ENCODE measurements around the gene CETP.

Gene CETP

GRCh38 chr16:56938664-56939513 is 22.9 kb upstream of the CETP start:
- H3K36me3 ChIP-seq (ENCODE audit: control insufficient read depth, insufficient read depth, low read length) = peaks cover 55% of the 10 kb centered on the region
- H3K27ac ChIP-seq (ENCODE audit: low read depth, low read length) = no peak overlapping the region
- no peak overlapping the region for H3K4me3 ChIP-seq (ENCODE audit: low read length)
- no peaks in the 10 kb centered on the region for H3K27me3 ChIP-seq (ENCODE audit: control insufficient read depth, insufficient read depth, low read length)
- peaks cover 11% of the 10 kb centered on the region for H3K4me1 ChIP-seq (ENCODE audit: control insufficient read depth, insufficient read depth, low read length)
- H3K9ac ChIP-seq (ENCODE audit: low read length) = no peak overlapping the region

- Histone ChIP-seq H3K36me3 (ENCODE audit: control insufficient read depth, insufficient read depth, low read length) (peaks cover 57% of the 10 kb centered on the region), H3K4me3 (ENCODE audit: low read length) (no peak overlapping the region), H3K9ac (ENCODE audit: low read length) (no peak overlapping the region), H3K4me1 (ENCODE audit: control insufficient read depth, insufficient read depth, low read length) (peaks cover 11% of the 10 kb centered on the region), H3K27me3 (ENCODE audit: control insufficient read depth, insufficient read depth, low read length) (no peaks in the 10 kb centered on the region), H3K27ac (ENCODE audit: low read depth, low read length) (no peak overlapping the region)
Measured at GRCh38 chr16:56939801-56940200, 21.9 kb upstream of the CETP start.

- no peak overlapping the region for H3K9ac ChIP-seq (ENCODE audit: low read length)
- no peak overlapping the region for H3K27ac ChIP-seq (ENCODE audit: low read depth, low read length)
- H3K4me1 ChIP-seq (ENCODE audit: control insufficient read depth, insufficient read depth, low read length) = peaks cover 5% of the 10 kb centered on the region
- no peaks in the 10 kb centered on the region for H3K27me3 ChIP-seq (ENCODE audit: control insufficient read depth, insufficient read depth, low read length)
- peak overlapping the region; percentile 9 for H3K4me3 ChIP-seq (ENCODE audit: low read length)
- peaks cover 62% of the 10 kb centered on the region for H3K36me3 ChIP-seq (ENCODE audit: control insufficient read depth, insufficient read depth, low read length)
Measured at GRCh38 chr16:56941092-56941491, 20.7 kb upstream of the CETP start.

GRCh38 chr16:56941856-56942331 is 19.9 kb upstream of the CETP start:
- Histone ChIP-seq H3K4me3 (ENCODE audit: low read length) (no peak overlapping the region), H3K27ac (ENCODE audit: low read depth, low read length) (no peak overlapping the region), H3K9ac (ENCODE audit: low read length) (no peak overlapping the region), H3K36me3 (ENCODE audit: control insufficient read depth, insufficient read depth, low read length) (peaks cover 59% of the 10 kb centered on the region), H3K4me1 (ENCODE audit: control insufficient read depth, insufficient read depth, low read length) (no peaks in the 10 kb centered on the region), H3K27me3 (ENCODE audit: control insufficient read depth, insufficient read depth, low read length) (no peaks in the 10 kb centered on the region)

- H3K36me3 ChIP-seq (ENCODE audit: control insufficient read depth, insufficient read depth, low read length) = peaks cover 49% of the 10 kb centered on the region
- no peak overlapping the region for H3K27ac ChIP-seq (ENCODE audit: low read depth, low read length)
- H3K4me3 ChIP-seq (ENCODE audit: low read length) = no peak overlapping the region
- no peaks in the 10 kb centered on the region for H3K27me3 ChIP-seq (ENCODE audit: control insufficient read depth, insufficient read depth, low read length)
- no peak overlapping the region for H3K9ac ChIP-seq (ENCODE audit: low read length)
- H3K4me1 ChIP-seq (ENCODE audit: control insufficient read depth, insufficient read depth, low read length) = no peaks in the 10 kb centered on the region
Measured at GRCh38 chr16:56943761-56944375, 17.9 kb upstream of the CETP start.

- no peak overlapping the region for H3K4me3 ChIP-seq (ENCODE audit: low read length)
- H3K27ac ChIP-seq (ENCODE audit: low read depth, low read length) = no peak overlapping the region
- H3K9ac ChIP-seq (ENCODE audit: low read length) = no peak overlapping the region
- H3K36me3 ChIP-seq (ENCODE audit: control insufficient read depth, insufficient read depth, low read length) = peaks cover 36% of the 10 kb centered on the region
- H3K4me1 ChIP-seq (ENCODE audit: control insufficient read depth, insufficient read depth, low read length) = no peaks in the 10 kb centered on the region
- no peaks in the 10 kb centered on the region for H3K27me3 ChIP-seq (ENCODE audit: control insufficient read depth, insufficient read depth, low read length)
Measured at GRCh38 chr16:56944954-56945839, 16.6 kb upstream of the CETP start.

- Histone ChIP-seq H3K27me3 (ENCODE audit: control insufficient read depth, insufficient read depth, low read length) (no peaks in the 10 kb centered on the region), H3K36me3 (ENCODE audit: control insufficient read depth, insufficient read depth, low read length) (peaks cover 29% of the 10 kb centered on the region), H3K4me3 (ENCODE audit: low read length) (no peak overlapping the region), H3K4me1 (ENCODE audit: control insufficient read depth, insufficient read depth, low read length) (no peaks in the 10 kb centered on the region), H3K9ac (ENCODE audit: low read length) (no peak overlapping the region), H3K27ac (ENCODE audit: low read depth, low read length) (no peak overlapping the region)
Measured at GRCh38 chr16:56945847-56946527, 15.8 kb upstream of the CETP start.

- no peak overlapping the region for H3K27ac ChIP-seq (ENCODE audit: low read depth, low read length)
Measured at GRCh38 chr16:56946767-56947603, 14.8 kb upstream of the CETP start.

GRCh38 chr16:56947604-56947995 is 14.2 kb upstream of the CETP start:
- Histone ChIP-seq H3K4me3 (ENCODE audit: low read length) (no peak overlapping the region), H3K27me3 (ENCODE audit: control insufficient read depth, insufficient read depth, low read length) (no peaks in the 10 kb centered on the region), H3K9ac (ENCODE audit: low read length) (no peak overlapping the region), H3K4me1 (ENCODE audit: control insufficient read depth, insufficient read depth, low read length) (no peaks in the 10 kb centered on the region), H3K36me3 (ENCODE audit: control insufficient read depth, insufficient read depth, low read length) (peaks cover 17% of the 10 kb centered on the region), H3K27ac (ENCODE audit: low read depth, low read length) (no peak overlapping the region)

More at GRCh38 chr16:56946767-56947603, 14.8 kb upstream of the CETP start:
- Histone ChIP-seq H3K27me3 (ENCODE audit: control insufficient read depth, insufficient read depth, low read length) (no peaks in the 10 kb centered on the region), H3K4me3 (ENCODE audit: low read length) (no peak overlapping the region), H3K9ac (ENCODE audit: low read length) (no peak overlapping the region), H3K36me3 (ENCODE audit: control insufficient read depth, insufficient read depth, low read length) (peaks cover 21% of the 10 kb centered on the region), H3K4me1 (ENCODE audit: control insufficient read depth, insufficient read depth, low read length) (no peaks in the 10 kb centered on the region)

GRCh38 chr16:56948234-56948633 is 13.5 kb upstream of the CETP start:
- H3K27me3 ChIP-seq (ENCODE audit: control insufficient read depth, insufficient read depth, low read length) = no peaks in the 10 kb centered on the region
- no peak overlapping the region for H3K9ac ChIP-seq (ENCODE audit: low read length)
- no peak overlapping the region for H3K4me3 ChIP-seq (ENCODE audit: low read length)
- H3K4me1 ChIP-seq (ENCODE audit: control insufficient read depth, insufficient read depth, low read length) = no peaks in the 10 kb centered on the region
- no peak overlapping the region for H3K27ac ChIP-seq (ENCODE audit: low read depth, low read length)
- H3K36me3 ChIP-seq (ENCODE audit: control insufficient read depth, insufficient read depth, low read length) = peaks cover 13% of the 10 kb centered on the region

- Histone ChIP-seq H3K36me3 (ENCODE audit: control insufficient read depth, insufficient read depth, low read length) (peaks cover 4% of the 10 kb centered on the region), H3K4me3 (ENCODE audit: low read length) (no peak overlapping the region), H3K27ac (ENCODE audit: low read depth, low read length) (no peak overlapping the region), H3K27me3 (ENCODE audit: control insufficient read depth, insufficient read depth, low read length) (no peaks in the 10 kb centered on the region), H3K4me1 (ENCODE audit: control insufficient read depth, insufficient read depth, low read length) (no peaks in the 10 kb centered on the region), H3K9ac (ENCODE audit: low read length) (no peak overlapping the region)
Measured at GRCh38 chr16:56950051-56950450, 11.7 kb upstream of the CETP start.
